PFSK-1 (cell line): ENCODE data around the gene HBS1L.

Experiments
- FOXP2 ChIP-seq: optimal IDR thresholded peaks from 2 replicates; pipeline ENCODE3; 2011; ENCODE audit warnings: borderline replicate concordance, control low read depth, inconsistent platforms; ENCODE audit not compliant: insufficient read depth; ENCODE audit errors: extremely low read length, extremely low read depth
- POLR2AphosphoS5 ChIP-seq: IDR thresholded peaks from 2 replicates; pipeline ENCODE4 v1.6.1; 2012; ENCODE audit warnings: low read depth, mild to moderate bottlenecking, control low read depth, low read length, moderate library complexity
- SIN3A ChIP-seq: IDR thresholded peaks from 2 replicates; pipeline ENCODE4 v1.6.1; 2012; ENCODE audit warnings: mild to moderate bottlenecking, low read length, moderate library complexity, borderline replicate concordance; ENCODE audit not compliant: insufficient read depth
- TAF1 ChIP-seq: IDR thresholded peaks from 2 replicates; pipeline ENCODE4 v1.6.1; 2012; ENCODE audit warnings: low read length, control low read depth, borderline replicate concordance; ENCODE audit not compliant: insufficient read depth
- TF ChIP-seq, protein P1 (sequence below), 2 experiments: IDR thresholded peaks; 2 replicates each; pipeline versions ENCODE4 v1.6.1 to v1.8.0; 2011 to 2012; ENCODE audit warnings: low read depth in 2 of 2, low read length in 2 of 2, control low read depth in 1 of 2, inconsistent platforms in 1 of 2, mild to moderate bottlenecking in 1 of 2, moderate library complexity in 1 of 2; ENCODE audit not compliant: insufficient read depth in 1 of 2

DNA sequence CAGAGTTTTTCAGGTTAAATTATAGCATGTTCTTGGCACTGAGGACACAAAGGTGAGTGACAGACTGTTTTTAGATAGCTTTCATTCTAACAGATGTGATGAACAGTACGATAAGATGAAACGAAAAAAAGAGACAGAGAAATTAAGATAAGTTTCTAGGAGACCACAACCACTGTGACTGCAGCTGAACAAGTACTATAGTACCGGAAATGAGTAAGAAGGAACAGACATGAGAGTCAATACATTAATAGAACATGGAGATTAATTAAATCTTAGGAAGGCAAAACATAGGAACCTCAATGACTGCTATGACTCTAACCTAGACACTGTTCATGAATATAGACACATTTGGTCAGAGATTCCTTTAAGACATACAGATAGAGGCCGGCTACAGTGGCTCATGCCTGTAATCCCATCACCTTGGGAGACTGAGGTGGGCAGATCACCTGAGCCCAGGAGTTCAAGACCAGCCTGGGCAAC, 40.2 kb downstream of the HBS1L start:
- TF ChIP-seq POLR2AphosphoS5, result no peak
- TF ChIP-seq SIN3A, result no peak
- TF ChIP-seq, protein P1, sequence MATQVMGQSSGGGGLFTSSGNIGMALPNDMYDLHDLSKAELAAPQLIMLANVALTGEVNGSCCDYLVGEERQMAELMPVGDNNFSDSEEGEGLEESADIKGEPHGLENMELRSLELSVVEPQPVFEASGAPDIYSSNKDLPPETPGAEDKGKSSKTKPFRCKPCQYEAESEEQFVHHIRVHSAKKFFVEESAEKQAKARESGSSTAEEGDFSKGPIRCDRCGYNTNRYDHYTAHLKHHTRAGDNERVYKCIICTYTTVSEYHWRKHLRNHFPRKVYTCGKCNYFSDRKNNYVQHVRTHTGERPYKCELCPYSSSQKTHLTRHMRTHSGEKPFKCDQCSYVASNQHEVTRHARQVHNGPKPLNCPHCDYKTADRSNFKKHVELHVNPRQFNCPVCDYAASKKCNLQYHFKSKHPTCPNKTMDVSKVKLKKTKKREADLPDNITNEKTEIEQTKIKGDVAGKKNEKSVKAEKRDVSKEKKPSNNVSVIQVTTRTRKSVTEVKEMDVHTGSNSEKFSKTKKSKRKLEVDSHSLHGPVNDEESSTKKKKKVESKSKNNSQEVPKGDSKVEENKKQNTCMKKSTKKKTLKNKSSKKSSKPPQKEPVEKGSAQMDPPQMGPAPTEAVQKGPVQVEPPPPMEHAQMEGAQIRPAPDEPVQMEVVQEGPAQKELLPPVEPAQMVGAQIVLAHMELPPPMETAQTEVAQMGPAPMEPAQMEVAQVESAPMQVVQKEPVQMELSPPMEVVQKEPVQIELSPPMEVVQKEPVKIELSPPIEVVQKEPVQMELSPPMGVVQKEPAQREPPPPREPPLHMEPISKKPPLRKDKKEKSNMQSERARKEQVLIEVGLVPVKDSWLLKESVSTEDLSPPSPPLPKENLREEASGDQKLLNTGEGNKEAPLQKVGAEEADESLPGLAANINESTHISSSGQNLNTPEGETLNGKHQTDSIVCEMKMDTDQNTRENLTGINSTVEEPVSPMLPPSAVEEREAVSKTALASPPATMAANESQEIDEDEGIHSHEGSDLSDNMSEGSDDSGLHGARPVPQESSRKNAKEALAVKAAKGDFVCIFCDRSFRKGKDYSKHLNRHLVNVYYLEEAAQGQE (IDR thresholded peaks at IDR 0.05; ENCODE audit: insufficient read depth in 1 of 2, low read depth in 2 of 2, low read length in 2 of 2), result no peak
- no peak for TF ChIP-seq TAF1
- TF ChIP-seq FOXP2, result no peak
